GM12874 (cell line): ENCODE measurements around the gene FAM162A.

ENCODE experiments used
- CTCF ChIP-seq: IDR thresholded peaks from 2 replicates; pipeline ENCODE4 v1.5.1; 2011; ENCODE audit warnings: low read depth, mild to moderate bottlenecking, control low read depth, low read length, moderate library complexity; ENCODE audit not compliant: insufficient read depth

The FAM162A gene

GRCh38 chr3:122410639-122411038 is 26.7 kb downstream of the FAM162A start:
- no peak for TF ChIP-seq CTCF

- no peak for TF ChIP-seq CTCF
These were observed 30.4 kb downstream of the FAM162A start for GRCh38 chr3:122414391-122414790.

- TF ChIP-seq CTCF = no peak
These were observed 31.2 kb downstream of the FAM162A start for GRCh38 chr3:122415104-122415744.

GRCh38 chr3:122415762-122416654 is 32.0 kb downstream of the FAM162A start, which contains the start of gene WDR5B:
TSS of gene WDR5B (minus strand) at chr3:122416062. CDS start at chr3:122415528, 534 bp downstream.
- TF ChIP-seq CTCF = no peak

GRCh38 chr3:122416966-122417365 is 33.0 kb downstream of the FAM162A start:
- TF ChIP-seq CTCF = no peak

- no peak for TF ChIP-seq CTCF
These were observed 37.1 kb downstream of the FAM162A start for GRCh38 chr3:122421101-122421500.

- TF ChIP-seq CTCF = no peak
These were observed 37.9 kb downstream of the FAM162A start for GRCh38 chr3:122421836-122422235.
